Measurements from ENCODE around the gene NCKAP5L. TPM values are rescaled to one million over a fixed set of nuclear protein-coding genes. Genes with fewer than 3 reads are reported as not detected.

Gene NCKAP5L
- total RNA-seq, 1 donor from 2014 or later = 44.4 TPM

DNA sequence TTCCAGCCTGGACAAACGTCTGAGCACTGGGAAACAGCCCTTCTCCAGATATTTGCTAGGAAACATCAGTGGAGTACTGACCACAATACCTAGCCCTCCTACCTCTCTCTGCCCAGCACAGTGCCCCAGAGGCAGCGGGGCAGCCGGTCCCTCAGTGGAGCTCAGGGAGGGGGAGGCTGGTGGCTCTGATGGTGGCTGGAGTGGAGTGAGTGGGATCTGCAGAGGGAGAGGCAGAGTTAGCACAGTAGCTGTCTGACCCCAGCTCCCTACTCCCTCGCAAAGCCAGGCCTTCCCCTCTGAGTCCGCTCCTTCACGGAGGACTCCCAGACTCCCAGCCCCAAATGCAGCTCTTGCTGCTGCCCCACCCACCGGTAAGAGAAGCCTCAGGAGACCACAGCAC lies 30.0 kb downstream of the NCKAP5L start:
- H3K4me1 Mint-ChIP-seq = no peaks in the 10 kb centered on the region
- no peaks in the 10 kb centered on the region for H3K27me3 Mint-ChIP-seq (ENCODE audit: low read depth)
- H3K27ac Mint-ChIP-seq = no peak overlapping the region
- H3K4me3 Mint-ChIP-seq = no peak overlapping the region
- no peak for DNase-seq (ENCODE audit: low spot score in 2 of 2, unreplicated experiment in 2 of 2)
- H3K36me3 Mint-ChIP-seq = peaks cover 14% of the 10 kb centered on the region
- TF ChIP-seq, protein P1, sequence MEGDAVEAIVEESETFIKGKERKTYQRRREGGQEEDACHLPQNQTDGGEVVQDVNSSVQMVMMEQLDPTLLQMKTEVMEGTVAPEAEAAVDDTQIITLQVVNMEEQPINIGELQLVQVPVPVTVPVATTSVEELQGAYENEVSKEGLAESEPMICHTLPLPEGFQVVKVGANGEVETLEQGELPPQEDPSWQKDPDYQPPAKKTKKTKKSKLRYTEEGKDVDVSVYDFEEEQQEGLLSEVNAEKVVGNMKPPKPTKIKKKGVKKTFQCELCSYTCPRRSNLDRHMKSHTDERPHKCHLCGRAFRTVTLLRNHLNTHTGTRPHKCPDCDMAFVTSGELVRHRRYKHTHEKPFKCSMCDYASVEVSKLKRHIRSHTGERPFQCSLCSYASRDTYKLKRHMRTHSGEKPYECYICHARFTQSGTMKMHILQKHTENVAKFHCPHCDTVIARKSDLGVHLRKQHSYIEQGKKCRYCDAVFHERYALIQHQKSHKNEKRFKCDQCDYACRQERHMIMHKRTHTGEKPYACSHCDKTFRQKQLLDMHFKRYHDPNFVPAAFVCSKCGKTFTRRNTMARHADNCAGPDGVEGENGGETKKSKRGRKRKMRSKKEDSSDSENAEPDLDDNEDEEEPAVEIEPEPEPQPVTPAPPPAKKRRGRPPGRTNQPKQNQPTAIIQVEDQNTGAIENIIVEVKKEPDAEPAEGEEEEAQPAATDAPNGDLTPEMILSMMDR (IDR thresholded peaks at IDR 0.05; ENCODE audit: unreplicated experiment) = no peak
- H3K9me3 Mint-ChIP-seq = no peaks in the 10 kb centered on the region

DNA sequence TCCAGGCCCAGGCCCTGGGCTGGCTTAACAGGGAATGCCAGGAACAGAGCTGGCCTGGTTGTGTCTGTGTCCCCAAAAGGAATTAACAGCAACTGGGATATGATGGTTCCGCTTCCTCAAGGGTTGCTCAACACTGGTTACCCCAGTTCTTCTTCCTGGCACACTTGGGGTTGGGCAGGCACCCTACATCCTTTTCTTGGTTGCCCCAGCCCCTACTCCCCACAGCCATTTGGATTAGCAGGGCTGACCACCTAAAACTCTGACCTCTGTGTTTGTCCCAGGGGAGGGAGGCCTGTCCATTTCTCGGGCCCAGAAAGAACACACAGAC lies 30.8 kb downstream of the NCKAP5L start:
- H3K27ac Mint-ChIP-seq = no peak overlapping the region
- no peaks in the 10 kb centered on the region for H3K9me3 Mint-ChIP-seq
- TF ChIP-seq, protein P1 (IDR thresholded peaks at IDR 0.05; ENCODE audit: unreplicated experiment) = no peak
- H3K4me3 Mint-ChIP-seq = no peak overlapping the region
- peaks cover 10% of the 10 kb centered on the region for H3K36me3 Mint-ChIP-seq
- no peaks in the 10 kb centered on the region for H3K27me3 Mint-ChIP-seq (ENCODE audit: low read depth)
- H3K4me1 Mint-ChIP-seq = no peaks in the 10 kb centered on the region
- DNase-seq (ENCODE audit: low spot score in 2 of 2, unreplicated experiment in 2 of 2) = no peak

DNA sequence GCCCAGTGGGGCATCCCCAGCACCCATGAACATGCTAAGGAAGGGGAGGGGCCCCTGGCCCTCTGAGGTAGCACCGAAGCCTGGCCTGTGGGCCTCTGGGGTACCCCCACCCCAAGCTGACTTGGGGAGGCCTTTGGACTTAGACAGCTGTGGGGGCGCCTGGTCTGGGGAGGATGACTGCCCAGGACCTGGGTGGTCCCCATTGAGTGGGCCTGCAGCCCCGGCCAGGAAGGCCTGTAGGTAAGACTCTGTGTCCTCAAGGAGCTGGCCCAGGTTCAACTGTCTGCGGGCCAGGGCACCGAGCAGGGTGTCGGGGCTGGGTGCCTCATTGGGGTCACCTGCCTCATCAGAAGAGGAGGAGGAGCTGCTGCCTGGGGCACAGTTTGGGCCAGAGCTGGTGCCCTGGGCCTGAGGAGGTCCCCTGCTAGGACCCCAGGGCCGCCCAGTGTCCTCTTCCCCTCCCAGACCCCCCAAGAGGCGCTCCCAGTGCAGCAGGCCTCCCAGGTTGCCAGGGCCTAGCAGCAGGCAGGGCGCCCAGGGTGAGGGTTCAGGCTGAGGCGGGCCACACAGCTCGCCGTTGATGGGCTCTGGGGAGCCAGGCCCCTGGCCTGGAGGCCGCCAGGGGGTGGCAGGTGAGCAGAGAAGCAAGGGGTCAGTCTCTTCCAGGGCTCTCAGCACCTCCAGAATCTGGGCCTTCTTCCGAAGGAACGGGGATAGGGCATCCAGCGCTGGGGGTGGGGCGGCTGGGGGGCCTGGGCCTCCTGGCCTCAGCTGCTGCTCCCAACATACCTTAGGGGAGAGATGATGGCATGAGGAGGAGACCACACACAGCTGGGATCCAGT lies 31.4 kb downstream of the NCKAP5L start:
- no peak for DNase-seq (ENCODE audit: low spot score in 2 of 2, unreplicated experiment in 2 of 2)
- Mint-ChIP-seq H3K36me3 (peaks cover 10% of the 10 kb centered on the region), H3K27me3 (ENCODE audit: low read depth) (no peaks in the 10 kb centered on the region), H3K4me3 (no peak overlapping the region), H3K9me3 (no peaks in the 10 kb centered on the region), H3K27ac (no peak overlapping the region), H3K4me1 (no peaks in the 10 kb centered on the region)
- TF ChIP-seq, protein P1 (IDR thresholded peaks at IDR 0.05; ENCODE audit: unreplicated experiment) = no peak

DNA sequence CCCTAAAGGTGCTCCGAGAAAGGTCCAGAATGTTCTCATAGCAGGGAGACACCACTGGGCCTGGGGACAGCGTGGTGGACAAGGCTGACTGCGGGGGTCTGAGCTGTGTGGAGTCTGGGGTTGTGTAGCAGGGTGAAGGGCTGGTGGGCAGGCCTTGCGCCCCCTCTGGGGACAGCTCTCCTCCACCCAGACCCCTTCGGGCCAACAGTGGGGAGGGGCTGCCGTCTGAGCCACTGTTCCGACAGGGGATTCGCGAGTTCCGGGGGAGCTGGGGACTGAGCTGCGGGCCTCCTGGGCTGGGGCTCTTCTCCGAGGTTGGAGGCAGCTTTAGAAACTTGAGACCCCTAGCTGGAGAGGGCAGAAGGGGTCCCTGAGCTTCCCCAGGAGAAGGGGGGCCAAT lies 32.1 kb downstream of the NCKAP5L start:
- no peaks in the 10 kb centered on the region for H3K9me3 Mint-ChIP-seq
- no peaks in the 10 kb centered on the region for H3K27me3 Mint-ChIP-seq (ENCODE audit: low read depth)
- H3K4me3 Mint-ChIP-seq = no peak overlapping the region
- H3K4me1 Mint-ChIP-seq = no peaks in the 10 kb centered on the region
- peaks cover 7% of the 10 kb centered on the region for H3K36me3 Mint-ChIP-seq
- TF ChIP-seq, protein P1 (IDR thresholded peaks at IDR 0.05; ENCODE audit: unreplicated experiment) = no peak
- no peak for DNase-seq (ENCODE audit: low spot score in 2 of 2, unreplicated experiment in 2 of 2)
- no peak overlapping the region for H3K27ac Mint-ChIP-seq

DNA sequence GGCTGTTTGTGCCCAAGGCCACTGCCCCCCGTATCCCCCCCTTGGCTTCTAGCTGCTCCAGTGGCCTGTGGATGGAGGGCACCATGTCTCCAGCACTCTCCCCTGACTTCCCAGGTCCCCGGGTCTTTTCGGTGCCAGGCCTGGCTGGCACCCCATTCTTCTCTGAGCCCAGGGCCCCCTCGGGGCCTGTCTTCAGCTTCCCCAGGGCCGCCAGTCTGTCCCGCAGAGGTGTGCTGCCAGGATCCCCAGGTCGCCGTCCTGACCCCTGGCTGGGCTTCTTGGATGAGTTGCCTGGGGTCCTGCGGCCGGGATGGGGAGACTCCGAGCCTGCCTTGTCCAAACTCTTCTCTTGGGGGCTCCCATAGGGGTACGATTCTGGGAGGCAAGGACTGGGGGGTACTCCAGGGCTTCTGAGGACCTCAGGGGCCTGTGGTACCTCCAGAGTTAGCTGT lies 32.5 kb downstream of the NCKAP5L start:
- TF ChIP-seq, protein P1 (IDR thresholded peaks at IDR 0.05; ENCODE audit: unreplicated experiment) = no peak
- H3K27me3 Mint-ChIP-seq (ENCODE audit: low read depth) = no peaks in the 10 kb centered on the region
- peaks cover 7% of the 10 kb centered on the region for H3K36me3 Mint-ChIP-seq
- no peak overlapping the region for H3K4me3 Mint-ChIP-seq
- no peak for DNase-seq (ENCODE audit: low spot score in 2 of 2, unreplicated experiment in 2 of 2)
- H3K4me1 Mint-ChIP-seq = no peaks in the 10 kb centered on the region
- H3K9me3 Mint-ChIP-seq = no peaks in the 10 kb centered on the region
- H3K27ac Mint-ChIP-seq = no peak overlapping the region

Data from mesothelial cell of epicardium (in vitro differentiated cells).